RCC 7860 (cell line): Measurements from ENCODE around the gene SYNPO.

Source experiments
- DNase-seq: peaks from one replicate; pipeline ENCODE4 v3.0.0-alpha.2; 2015; ENCODE audit warnings: low spot score
- FAIRE-seq: peaks from 2 replicates; lab custom pipeline; 2012; peaks lifted over from hg19 to GRCh38; lab: Jason Lieb, UNC

Gene SYNPO

GRCh38 chr5:150655221-150655620 is 14.8 kb downstream of the SYNPO start:
- FAIRE-seq (no peak), DNase-seq (no peak)

GRCh38 chr5:150656191-150657132 is 16.0 kb downstream of the SYNPO start:
- DNase-seq: no peak
- FAIRE-seq: no peak

- FAIRE-seq: no peak
- DNase-seq: no peak
Measured at GRCh38 chr5:150658121-150658520, 17.7 kb downstream of the SYNPO start.

DNA sequence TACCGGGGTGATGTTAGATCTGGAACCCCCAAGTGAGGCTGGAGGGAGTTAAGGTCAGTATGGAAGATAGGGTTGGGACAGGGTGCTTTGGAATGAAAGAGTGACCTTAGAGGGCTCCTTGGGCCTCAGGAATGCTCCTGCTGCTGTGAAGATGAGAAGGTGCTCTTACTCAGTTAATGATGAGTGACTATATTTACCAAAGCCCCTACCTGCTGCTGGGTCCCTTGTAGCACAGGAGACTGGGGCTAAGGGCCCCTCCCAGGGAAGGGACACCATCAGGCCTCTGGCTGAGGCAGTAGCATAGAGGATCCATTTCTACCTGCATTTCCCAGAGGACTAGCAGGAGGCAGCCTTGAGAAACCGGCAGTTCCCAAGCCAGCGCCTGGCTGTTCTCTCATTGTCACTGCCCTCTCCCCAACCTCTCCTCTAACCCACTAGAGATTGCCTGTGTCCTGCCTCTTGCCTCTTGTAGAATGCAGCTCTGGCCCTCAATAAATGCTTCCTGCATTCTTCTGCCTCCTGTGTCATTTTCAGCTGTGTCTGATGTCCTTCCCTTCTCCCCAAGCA is 18.3 kb downstream of the SYNPO start:
- no peak for DNase-seq
- FAIRE-seq: no peak

DNA sequence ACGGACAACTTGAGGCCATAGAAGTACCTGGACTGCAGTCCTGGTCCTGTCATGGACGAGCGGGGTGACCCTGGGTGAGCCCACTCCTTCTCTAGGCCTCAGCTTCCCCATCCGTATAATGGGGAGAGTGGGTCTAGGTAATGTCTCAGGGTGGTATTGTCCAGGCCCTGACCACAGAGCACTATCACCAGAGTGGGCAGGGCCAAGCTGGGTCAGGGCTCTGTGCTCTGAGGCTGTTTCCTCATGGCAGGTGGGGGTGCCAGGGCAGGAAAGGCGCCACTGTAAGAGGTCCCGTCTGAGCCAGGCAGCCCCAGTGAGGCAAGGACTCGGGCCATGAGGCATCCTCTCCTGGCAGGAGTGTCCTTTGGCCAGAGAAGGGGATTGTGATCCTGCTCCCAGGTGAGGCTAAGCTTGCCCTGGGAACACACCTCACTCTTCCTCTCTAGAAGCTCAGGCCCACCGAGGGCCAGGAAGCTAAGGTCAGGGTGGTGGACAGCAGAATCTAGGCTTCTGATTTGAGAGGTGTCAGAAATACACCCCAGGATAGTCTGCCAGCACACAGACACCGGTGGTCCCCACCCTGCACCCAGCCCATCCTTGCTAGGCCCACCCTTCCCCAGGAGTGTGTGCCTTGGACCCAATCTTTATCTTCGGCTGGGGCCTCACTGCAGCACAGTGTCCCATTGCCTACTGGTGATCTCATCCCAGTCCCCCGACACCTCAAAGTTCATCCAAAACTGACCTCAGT is 19.1 kb downstream of the SYNPO start:
- FAIRE-seq: no peak

DNA sequence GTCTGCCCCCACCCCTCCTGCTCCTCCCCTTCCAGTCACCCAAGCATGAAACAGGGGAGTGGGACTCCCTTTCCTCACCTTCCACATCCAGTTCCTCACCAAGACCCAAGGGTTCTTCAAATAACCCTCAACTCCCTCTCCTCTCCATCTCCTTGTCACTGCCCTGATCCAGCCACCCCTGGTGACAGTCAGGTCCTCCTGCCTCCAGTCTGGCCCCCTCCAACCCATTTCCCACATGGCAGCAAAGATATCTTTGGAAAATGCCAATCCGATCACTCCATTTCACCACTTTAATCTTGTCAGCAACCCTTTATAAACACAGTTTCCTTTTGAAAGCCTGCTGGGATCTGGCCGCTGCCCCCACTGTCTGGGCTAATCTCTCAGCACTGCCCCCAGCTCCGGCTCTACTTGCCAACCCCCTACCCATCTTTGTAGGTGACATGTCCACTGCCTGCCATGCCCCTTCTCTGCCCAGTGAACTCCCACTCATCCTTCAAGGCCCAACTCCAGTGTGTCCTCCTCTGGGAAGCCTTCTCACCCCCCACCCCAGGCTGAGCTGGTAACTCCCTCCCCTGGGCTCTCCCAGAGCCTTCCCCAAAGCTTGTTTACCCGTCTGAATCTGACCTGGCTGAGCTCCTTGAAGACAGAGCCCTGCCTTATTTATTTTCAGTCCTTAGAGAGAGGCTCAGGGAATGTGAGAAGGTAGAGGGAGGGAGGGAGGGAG is 19.8 kb downstream of the SYNPO start:
- DNase-seq (no peak), FAIRE-seq (no peak)

More for the DNA sequence above, 19.1 kb downstream of the SYNPO start:
- DNase-seq: no peak

DNA sequence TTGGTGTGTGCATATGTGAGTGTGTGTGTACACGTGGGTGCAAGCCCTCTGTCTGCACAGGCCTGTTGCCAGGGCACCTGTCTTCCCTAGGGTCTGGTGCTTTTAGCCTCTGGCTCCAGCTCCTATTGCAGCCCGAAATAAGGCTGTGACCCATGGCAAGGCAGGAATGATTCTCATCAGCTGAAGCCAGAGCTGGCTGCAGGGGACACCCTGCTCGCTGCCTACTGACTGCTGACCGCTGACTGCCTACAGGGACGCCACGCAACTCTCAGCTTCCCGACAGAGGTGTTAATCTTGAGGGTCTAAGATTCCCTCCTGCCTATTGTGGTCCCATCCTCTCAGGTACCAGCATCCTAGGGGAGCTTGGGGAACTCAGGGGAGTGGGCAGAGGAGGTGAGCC is 20.6 kb downstream of the SYNPO start, which contains the start of gene MYOZ3:
Gene MYOZ3 (plus strand): TSS at position 166 of the 400 bp plus-strand sequence. CDS start 1,691 bp downstream, outside the sequence.
- DNase-seq (no peak), FAIRE-seq (no peak)

GRCh38 chr5:150661821-150662596 is 21.5 kb downstream of the SYNPO start:
- DNase-seq (no peak), FAIRE-seq (no peak)

- no peak for DNase-seq
- no peak for FAIRE-seq
Measured at GRCh38 chr5:150662731-150663516, 22.5 kb downstream of the SYNPO start.

DNA sequence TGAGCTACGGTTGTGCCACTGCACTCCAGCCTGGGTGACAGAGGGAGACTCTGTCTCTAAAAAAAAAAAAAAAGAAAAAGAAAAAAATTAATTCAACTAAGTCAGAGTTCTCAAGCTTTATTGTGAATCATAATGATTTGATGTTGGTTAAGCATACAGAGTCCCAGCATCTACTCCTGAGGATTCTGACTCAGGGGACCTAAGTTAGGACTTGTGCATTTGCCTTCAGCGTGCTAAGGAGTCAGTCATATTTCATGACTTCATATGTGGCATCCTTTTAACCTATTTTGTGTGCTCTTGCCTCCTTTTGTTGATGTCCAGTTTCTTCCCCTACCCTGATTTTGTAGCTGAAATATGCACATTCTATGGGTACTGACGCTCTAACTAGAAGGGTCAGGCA is 23.5 kb downstream of the SYNPO start:
- DNase-seq: no peak
- FAIRE-seq: no peak

DNA sequence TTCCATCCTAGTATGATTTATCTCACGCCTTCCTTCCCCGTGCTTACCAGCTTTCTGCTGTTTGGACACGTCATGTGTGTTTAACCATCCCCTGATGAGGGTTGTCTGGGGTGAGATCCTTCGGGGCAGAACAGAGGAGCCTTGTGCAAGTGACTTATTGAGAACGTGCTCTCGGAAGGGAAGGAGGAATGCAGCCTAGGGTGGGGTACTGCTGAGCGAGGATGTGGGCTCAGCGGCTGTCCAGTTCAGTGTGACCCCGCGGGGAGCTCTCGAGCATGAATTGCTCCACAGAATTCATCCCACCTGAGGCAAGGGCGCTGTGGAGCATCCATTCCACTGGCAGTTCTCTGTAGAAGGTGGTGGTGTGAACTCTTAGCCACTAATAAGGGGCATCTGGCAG is 24.6 kb downstream of the SYNPO start:
- DNase-seq: no peak
- no peak for FAIRE-seq

DNA sequence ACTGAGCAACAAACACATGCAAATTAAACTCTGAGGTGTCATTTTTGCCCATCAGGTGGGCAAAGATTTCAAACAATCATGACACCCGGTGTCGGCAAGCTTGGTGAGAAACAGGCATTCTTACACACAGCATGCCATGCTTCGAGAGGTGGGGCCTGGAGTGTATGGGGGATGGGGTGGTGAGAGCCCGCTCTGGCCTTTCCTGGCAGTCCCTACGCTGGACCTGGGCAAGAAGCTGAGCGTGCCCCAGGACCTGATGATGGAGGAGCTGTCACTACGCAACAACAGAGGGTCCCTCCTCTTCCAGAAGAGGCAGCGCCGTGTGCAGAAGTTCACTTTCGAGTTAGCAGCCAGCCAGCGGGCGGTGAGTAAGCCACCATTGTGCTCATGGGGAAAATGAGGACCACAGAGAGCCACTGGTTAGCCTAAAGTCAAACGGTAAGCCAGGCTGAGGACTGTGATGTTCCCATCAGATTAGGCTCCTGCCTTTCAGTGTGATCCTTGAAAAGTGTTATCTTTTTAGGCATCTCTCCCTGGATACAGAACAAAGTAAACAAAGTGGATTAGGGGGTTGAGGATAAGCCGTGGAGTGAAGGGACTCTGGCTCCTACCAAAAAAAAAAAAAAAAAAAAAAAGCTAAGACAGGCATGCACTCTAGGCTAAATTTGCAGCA is 30.0 kb downstream of the SYNPO start:
- DNase-seq: no peak
- no peak for FAIRE-seq

- FAIRE-seq (no peak), DNase-seq (no peak)
Measured at GRCh38 chr5:150670948-150671310, 30.5 kb downstream of the SYNPO start.

- no peak for FAIRE-seq
- DNase-seq: no peak
Measured at GRCh38 chr5:150671509-150672236, 31.2 kb downstream of the SYNPO start.

DNA sequence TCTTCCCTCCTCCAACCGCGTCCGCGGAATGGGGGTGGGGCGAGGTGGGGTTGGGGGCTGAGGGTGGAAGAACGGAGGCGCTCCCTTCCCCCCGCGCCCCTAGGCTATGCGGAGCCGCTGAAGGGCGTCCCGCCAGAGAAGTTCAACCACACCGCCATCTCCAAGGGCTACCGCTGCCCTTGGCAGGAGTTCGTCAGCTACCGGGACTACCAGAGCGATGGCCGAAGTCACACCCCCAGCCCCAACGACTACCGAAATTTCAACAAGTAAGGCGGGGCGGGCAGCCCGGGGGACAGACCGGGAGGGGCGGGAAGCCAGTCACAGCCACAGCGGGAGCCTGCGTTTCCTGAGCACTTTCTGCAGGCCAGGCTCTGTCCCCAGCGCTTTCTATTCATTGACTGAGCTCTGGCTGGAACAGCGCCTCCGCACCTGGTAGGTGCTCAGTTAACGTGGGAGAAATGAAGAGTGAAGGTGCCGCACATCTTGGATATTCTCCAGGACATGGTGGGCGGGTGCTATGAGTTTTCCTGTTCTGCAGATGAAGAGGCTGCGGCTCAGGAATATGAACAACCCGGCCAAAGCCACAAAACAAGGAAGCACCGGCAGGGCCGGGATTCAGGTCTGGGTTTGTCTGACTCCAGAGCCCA is 31.9 kb downstream of the SYNPO start:
- no peak for FAIRE-seq
- no peak for DNase-seq

DNA sequence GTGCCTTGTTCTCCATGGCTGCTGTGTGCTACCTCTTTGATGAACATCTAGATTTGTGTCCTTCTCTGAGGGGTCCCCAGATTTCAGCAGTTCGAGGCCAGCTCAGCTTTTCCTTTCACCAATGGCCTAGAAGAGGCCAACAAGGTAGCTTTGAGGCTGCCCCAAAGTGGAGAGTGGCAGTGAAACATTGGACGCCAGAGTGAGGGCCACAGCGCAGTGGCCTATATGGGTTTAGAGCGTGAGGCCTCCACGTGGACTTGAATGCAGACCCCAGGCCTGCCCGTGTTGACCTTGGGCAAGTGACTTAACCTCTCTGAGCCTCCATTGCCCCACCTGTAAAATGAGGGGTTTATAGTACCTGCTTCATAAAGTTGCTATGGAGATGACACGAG is 32.4 kb downstream of the SYNPO start:
- no peak for FAIRE-seq
- no peak for DNase-seq

- no peak for FAIRE-seq
Measured at GRCh38 chr5:150674341-150674821, 33.9 kb downstream of the SYNPO start.

DNA sequence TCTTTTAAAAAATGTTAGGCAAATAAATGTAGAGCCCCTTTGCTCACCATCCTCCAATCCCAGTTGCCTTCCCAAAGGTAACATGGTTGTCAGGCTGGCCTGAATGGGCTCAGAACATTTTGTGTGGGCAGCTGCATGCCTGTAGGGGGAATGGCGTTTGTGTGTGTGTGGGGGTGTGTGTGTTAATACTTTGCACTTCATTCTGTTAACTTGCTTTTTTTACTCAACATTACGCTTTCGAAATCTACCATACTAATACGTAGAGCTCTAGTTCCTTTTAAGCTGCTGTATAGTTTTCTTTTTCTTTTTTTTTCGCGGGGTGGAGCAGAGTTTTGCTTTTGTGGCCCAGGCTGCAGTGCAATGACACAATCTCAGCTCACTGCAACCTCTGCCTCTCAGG is 34.6 kb downstream of the SYNPO start:
- FAIRE-seq (no peak), DNase-seq (no peak)

More at GRCh38 chr5:150674341-150674821, 33.9 kb downstream of the SYNPO start:
- DNase-seq: no peak
